GM23248 (cell line): ENCODE data around the gene SEMA3C.

Source experiments
- EZH2 ChIP-seq: fragments of 200-600 bp; sonication (generic); IDR thresholded peaks from 2 replicates; pipeline ENCODE4 v1.6.1; 2018; ENCODE audit warnings: antibody characterized with exemption, mild to moderate bottlenecking; ENCODE audit not compliant: insufficient read depth, poor library complexity, severe bottlenecking
- EZH2phosphoT487 ChIP-seq: fragments of 200-600 bp; sonication (generic); IDR thresholded peaks from 2 replicates; pipeline ENCODE4 v1.6.1; 2018; ENCODE audit warnings: antibody characterized with exemption, moderate library complexity, mild to moderate bottlenecking, low read depth; ENCODE audit not compliant: insufficient read depth

- no peak for TF ChIP-seq EZH2
- no peak for TF ChIP-seq EZH2phosphoT487
These were observed 27.6 kb downstream of the SEMA3C start for GRCh38 chr7:80891259-80891544.
